ENCODE data around the gene SORBS1. TPM values are rescaled to one million over a fixed set of nuclear protein-coding genes. Genes with fewer than 3 reads are reported as not detected.
"Not testable (repeated sequence)": the region's sequence is repeated elsewhere in the genome, so short reads cannot be mapped to it uniquely, and the experiment has no call there.

The SORBS1 gene
- total RNA-seq, 1 donor from 2014 or later: 426 TPM

GRCh38 chr10:95493862-95494261, 67.3 kb downstream of the SORBS1 start:
- no peak for DNase-seq (ENCODE audit: low spot score)

- DNase-seq (ENCODE audit: low spot score): no peak
Observed at GRCh38 chr10:95487994-95488393, 73.2 kb downstream of the SORBS1 start.

GRCh38 chr10:95485056-95485844, 75.9 kb downstream of the SORBS1 start:
- DNase-seq (ENCODE audit: low spot score): no peak

- peak; percentile 69 for DNase-seq (ENCODE audit: low spot score)
Observed at GRCh38 chr10:95482501-95483233, 78.5 kb downstream of the SORBS1 start.

GRCh38 chr10:95480901-95481491, 80.2 kb downstream of the SORBS1 start:
- no peak for DNase-seq (ENCODE audit: low spot score)

- DNase-seq (ENCODE audit: low spot score): peak; percentile 51
Observed at GRCh38 chr10:95480102-95480900, 80.9 kb downstream of the SORBS1 start.

GRCh38 chr10:95478935-95479334, 82.2 kb downstream of the SORBS1 start:
- no peak for DNase-seq (ENCODE audit: low spot score)

- no peak for DNase-seq (ENCODE audit: low spot score)
Observed at GRCh38 chr10:95478185-95478584, 83.0 kb downstream of the SORBS1 start.

- DNase-seq (ENCODE audit: low spot score): no peak
Observed at GRCh38 chr10:95477175-95477520, 84.0 kb downstream of the SORBS1 start.

- no peak for DNase-seq (ENCODE audit: low spot score)
Observed at GRCh38 chr10:95476469-95477174, 84.5 kb downstream of the SORBS1 start.

GRCh38 chr10:95475827-95476468, 85.2 kb downstream of the SORBS1 start:
- DNase-seq (ENCODE audit: low spot score): no peak

GRCh38 chr10:95475003-95475383, 86.2 kb downstream of the SORBS1 start:
- DNase-seq (ENCODE audit: low spot score): no peak

- no peak for DNase-seq (ENCODE audit: low spot score)
Observed at GRCh38 chr10:95474228-95475002, 86.8 kb downstream of the SORBS1 start.

GRCh38 chr10:95472304-95473088, 88.7 kb downstream of the SORBS1 start:
- DNase-seq (ENCODE audit: low spot score): no peak

- no peak for DNase-seq (ENCODE audit: low spot score)
Observed at GRCh38 chr10:95469676-95470075, 91.5 kb downstream of the SORBS1 start.

- no peak for DNase-seq (ENCODE audit: low spot score)
Observed at GRCh38 chr10:95469251-95469650, 91.9 kb downstream of the SORBS1 start.

- DNase-seq (ENCODE audit: low spot score): not testable (repeated sequence)
Observed at GRCh38 chr10:95467642-95468041, 93.5 kb downstream of the SORBS1 start.

GRCh38 chr10:95467162-95467599, 94.0 kb downstream of the SORBS1 start:
- DNase-seq (ENCODE audit: low spot score): peak; percentile 91

- DNase-seq (ENCODE audit: low spot score): no peak
Observed at GRCh38 chr10:95466436-95466835, 94.7 kb downstream of the SORBS1 start.
